HEK293 (cell line): ENCODE results near the gene NEU1.

ENCODE experiments used
- CTCF ChIA-PET: fragments of 350-600 bp; formaldehyde crosslinking; extraction: SDS; loops from one replicate; lab custom pipeline; 2021; ENCODE audit warnings: antibody characterized with exemption; lab: Yijun Ruan, JAX
- POLR2A ChIA-PET: fragments of 300-600 bp; formaldehyde crosslinking; extraction: SDS; loops from one replicate; lab custom pipeline; 2020; ENCODE audit warnings: antibody characterized with exemption, inconsistent platforms; lab: Yijun Ruan, JAX
- H3K27ac ChIP-seq: fragments of 200-500 bp; sonication (Bioruptor generic); 2 replicates; pipeline ENCODE4 v1.5.1; 2014; ENCODE audit warnings: low read depth, low read length, control low read depth, inconsistent platforms; ENCODE audit errors: extremely low read depth
- H3K36me3 ChIP-seq, 2 experiments: fragments of 200-500 bp in 1 of 2; sonication (Bioruptor generic) in 1 of 2; 1 replicate in 1 of 2; 2 replicates in 1 of 2; pipeline ENCODE4 v1.5.1; 2014 to 2017; ENCODE audit warnings: inconsistent platforms in 2 of 2, low read length in 2 of 2; ENCODE audit not compliant: control insufficient read depth in 2 of 2, insufficient read depth in 1 of 2
- H3K4me1 ChIP-seq: fragments of 200-500 bp; sonication (Bioruptor generic); 2 replicates; pipeline ENCODE4 v1.5.1; 2014; ENCODE audit warnings: mild to moderate bottlenecking, low read length, inconsistent platforms; ENCODE audit not compliant: control insufficient read depth, insufficient read depth
- H3K4me3 ChIP-seq: 2 replicates; pipeline ENCODE4 v1.5.1; 2011; ENCODE audit warnings: low read depth, mild to moderate bottlenecking, control low read depth, low read length, moderate library complexity
- H3K9me3 ChIP-seq: fragments of 200-500 bp; sonication (Bioruptor generic); 2 replicates; pipeline ENCODE4 v1.5.1; 2014; ENCODE audit warnings: low read depth, low read length, inconsistent platforms; ENCODE audit not compliant: control insufficient read depth, insufficient read depth
- AEBP2 ChIP-seq: fragments of 450-650 bp; formaldehyde crosslinking; IDR thresholded peaks from 2 replicates; pipeline ENCODE4 v1.5.1; 2016; ENCODE audit warnings: missing biosample characterization, missing genetic modification characterization, borderline replicate concordance
- GLI4 ChIP-seq: fragments of 450-650 bp; formaldehyde crosslinking; IDR thresholded peaks from 2 replicates; pipeline ENCODE4 v1.5.1; 2016; ENCODE audit warnings: missing biosample characterization, missing genetic modification characterization
- GLIS1 ChIP-seq: fragments of 450-650 bp; formaldehyde crosslinking; IDR thresholded peaks from 2 replicates; pipeline ENCODE4 v1.5.1; 2016; ENCODE audit warnings: missing biosample characterization, missing genetic modification characterization
- GLIS2 ChIP-seq: fragments of 450-650 bp; formaldehyde crosslinking; IDR thresholded peaks from 2 replicates; pipeline ENCODE4 v1.5.1; 2016; ENCODE audit warnings: missing biosample characterization, missing genetic modification characterization
- HIC1 ChIP-seq: fragments of 450-650 bp; formaldehyde crosslinking; IDR thresholded peaks from 2 replicates; pipeline ENCODE4 v1.5.1; 2016; ENCODE audit warnings: missing biosample characterization, missing genetic modification characterization
- PBX3 ChIP-seq: sonication (generic); formaldehyde crosslinking; IDR thresholded peaks from 2 replicates; pipeline ENCODE4 v1.8.1; 2022; ENCODE audit warnings: mild to moderate bottlenecking, moderate library complexity, missing genetic modification reagents
- PRDM2 ChIP-seq: fragments of 450-650 bp; formaldehyde crosslinking; IDR thresholded peaks from 2 replicates; pipeline ENCODE4 v1.5.1; 2016; ENCODE audit warnings: missing biosample characterization, missing genetic modification characterization, borderline replicate concordance
- TRIM28 ChIP-seq: IDR thresholded peaks from 2 replicates; pipeline ENCODE4 v1.6.1; 2011; ENCODE audit warnings: low read length, control low read depth, borderline replicate concordance
- ZBTB26 ChIP-seq: fragments of 450-650 bp; formaldehyde crosslinking; optimal IDR thresholded peaks from 2 replicates; pipeline ENCODE3; 2016; ENCODE audit warnings: missing biosample characterization, mild to moderate bottlenecking, missing genetic modification characterization
- ZIC2 ChIP-seq: fragments of 450-650 bp; formaldehyde crosslinking; IDR thresholded peaks from 2 replicates; pipeline ENCODE4 v1.5.1; 2016; ENCODE audit warnings: missing biosample characterization, missing genetic modification characterization
- ZNF132 ChIP-seq: fragments of 450-650 bp; formaldehyde crosslinking; IDR thresholded peaks from 2 replicates; pipeline ENCODE4 v1.5.1; 2017; ENCODE audit warnings: missing biosample characterization, missing genetic modification characterization, borderline replicate concordance
- ZNF513 ChIP-seq: fragments of 450-650 bp; IDR thresholded peaks from 2 replicates; pipeline ENCODE4 v1.5.1; 2018; ENCODE audit warnings: missing biosample characterization, missing genetic modification characterization
- ZNF600 ChIP-seq: fragments of 450-650 bp; formaldehyde crosslinking; IDR thresholded peaks from 2 replicates; pipeline ENCODE4 v1.5.1; 2016; ENCODE audit warnings: missing biosample characterization, missing genetic modification characterization
- TF ChIP-seq, protein P1 (sequence below): fragments of 450-650 bp; formaldehyde crosslinking; IDR thresholded peaks from 2 replicates; pipeline ENCODE4 v1.5.1; 2016; ENCODE audit warnings: missing biosample characterization, missing genetic modification characterization
- TF ChIP-seq, protein P2 (sequence below): fragments of 450-650 bp; formaldehyde crosslinking; IDR thresholded peaks from 2 replicates; pipeline ENCODE4 v1.5.1; 2017; ENCODE audit warnings: missing biosample characterization, missing genetic modification characterization

NEU1 gene

DNA sequence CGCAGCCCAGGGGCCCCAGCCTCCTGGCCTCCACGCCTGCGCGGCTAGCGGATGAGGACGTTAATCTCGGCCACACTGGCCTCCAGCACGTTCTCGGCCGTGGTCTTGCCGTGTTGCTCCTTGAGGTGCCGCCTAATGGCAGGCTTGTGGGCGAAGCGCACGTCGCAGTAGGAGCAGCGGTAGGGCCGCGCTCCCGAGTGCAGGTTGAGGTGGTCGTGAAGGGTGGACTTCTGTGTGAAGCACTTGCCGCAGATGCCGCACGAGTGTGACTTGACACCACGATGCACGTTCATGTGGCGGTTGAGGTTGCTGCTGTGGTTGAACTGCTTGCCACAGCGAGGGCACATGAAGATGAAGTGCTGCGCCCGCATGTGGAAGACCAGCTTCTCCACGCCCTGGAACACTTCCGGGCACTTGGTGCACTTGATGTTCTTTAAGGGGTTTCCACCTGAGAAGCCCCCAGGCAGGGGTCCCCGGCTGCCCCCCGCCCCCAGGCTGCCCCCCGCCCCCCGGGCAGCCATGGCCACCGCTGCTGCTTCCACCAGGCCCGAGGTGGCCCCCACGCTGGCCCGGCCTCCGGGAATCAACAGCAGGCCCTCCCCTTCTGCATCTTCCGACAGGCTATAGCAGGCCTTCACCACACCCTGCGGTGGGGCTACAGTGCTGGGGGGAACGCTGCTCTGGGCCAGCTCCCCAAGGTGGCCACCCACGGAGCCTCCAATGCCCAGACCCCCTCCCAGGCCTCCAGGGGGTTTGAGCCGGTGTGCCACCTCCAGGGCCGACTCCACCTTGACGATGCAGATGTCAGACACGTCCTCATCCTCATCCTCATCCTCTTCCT lies 37.5 kb upstream of the NEU1 start:
- TF ChIP-seq GLIS1 (tag by site-specific recombination) (peak; percentile 90), ZNF132 (no peak), ZNF513 (tag by site-specific recombination) (peak; percentile 85), PRDM2 (tag by site-specific recombination) (no peak), GLI4 (tag by site-specific recombination) (no peak), ZIC2 (tag by site-specific recombination) (peak; percentile 21; the same call in 1 of the 2 replicates), TRIM28 (no peak), PBX3 (CRISPR knock-in tag) (0 out of 2 replicates have a peak, but pooled peaks have one; percentile 35), ZNF600 (tag by site-specific recombination) (peak; percentile 44), ZBTB26 (tag by site-specific recombination) (peak; percentile 22), HIC1 (tag by site-specific recombination) (peak; percentile 31; the same call in 1 of the 2 replicates), GLIS2 (tag by site-specific recombination) (peak; percentile 82), AEBP2 (tag by site-specific recombination) (no peak)
- TF ChIP-seq, protein P1, sequence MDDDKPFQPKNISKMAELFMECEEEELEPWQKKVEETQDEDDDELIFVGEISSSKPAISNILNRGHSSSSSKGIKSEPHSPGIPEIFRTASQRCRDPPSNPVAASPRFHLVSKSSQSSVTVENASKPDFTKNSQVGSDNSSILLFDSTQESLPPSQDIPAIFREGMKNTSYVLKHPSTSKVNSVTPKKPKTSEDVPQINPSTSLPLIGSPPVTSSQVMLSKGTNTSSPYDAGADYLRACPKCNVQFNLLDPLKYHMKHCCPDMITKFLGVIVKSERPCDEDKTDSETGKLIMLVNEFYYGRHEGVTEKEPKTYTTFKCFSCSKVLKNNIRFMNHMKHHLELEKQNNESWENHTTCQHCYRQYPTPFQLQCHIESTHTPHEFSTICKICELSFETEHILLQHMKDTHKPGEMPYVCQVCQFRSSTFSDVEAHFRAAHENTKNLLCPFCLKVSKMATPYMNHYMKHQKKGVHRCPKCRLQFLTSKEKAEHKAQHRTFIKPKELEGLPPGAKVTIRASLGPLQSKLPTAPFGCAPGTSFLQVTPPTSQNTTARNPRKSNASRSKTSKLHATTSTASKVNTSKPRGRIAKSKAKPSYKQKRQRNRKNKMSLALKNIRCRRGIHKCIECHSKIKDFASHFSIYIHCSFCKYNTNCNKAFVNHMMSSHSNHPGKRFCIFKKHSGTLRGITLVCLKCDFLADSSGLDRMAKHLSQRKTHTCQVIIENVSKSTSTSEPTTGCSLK (tag by site-specific recombination), result no peak
- TF ChIP-seq, protein P2, sequence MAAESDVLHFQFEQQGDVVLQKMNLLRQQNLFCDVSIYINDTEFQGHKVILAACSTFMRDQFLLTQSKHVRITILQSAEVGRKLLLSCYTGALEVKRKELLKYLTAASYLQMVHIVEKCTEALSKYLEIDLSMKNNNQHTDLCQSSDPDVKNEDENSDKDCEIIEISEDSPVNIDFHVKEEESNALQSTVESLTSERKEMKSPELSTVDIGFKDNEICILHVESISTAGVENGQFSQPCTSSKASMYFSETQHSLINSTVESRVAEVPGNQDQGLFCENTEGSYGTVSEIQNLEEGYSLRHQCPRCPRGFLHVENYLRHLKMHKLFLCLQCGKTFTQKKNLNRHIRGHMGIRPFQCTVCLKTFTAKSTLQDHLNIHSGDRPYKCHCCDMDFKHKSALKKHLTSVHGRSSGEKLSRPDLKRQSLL (tag by site-specific recombination), result no peak
- Histone ChIP-seq H3K36me3 (peaks cover 7 to 16% of the 10 kb centered on the region in 2 experiments), H3K9me3 (no peaks in the 10 kb centered on the region), H3K4me1 (peaks cover 6% of the 10 kb centered on the region), H3K4me3 (no peak overlapping the region), H3K27ac (no peak overlapping the region)
- POLR2A ChIA-PET, result interaction anchor here (0.7 to 3.1 kb wide), 4 partner anchors 16 to 52 kb away, joined by 3 to 30 read pairs (median 4); partner anchors contain the start of gene NEU1
- CTCF ChIA-PET, result interaction anchor here (0.6 to 1.2 kb wide), 2 partner anchors 13 to 33 kb away, joined by 4 read pairs; no protein-coding TSS in a partner anchor
